ENCODE data around the gene ZMAT5.

DNA sequence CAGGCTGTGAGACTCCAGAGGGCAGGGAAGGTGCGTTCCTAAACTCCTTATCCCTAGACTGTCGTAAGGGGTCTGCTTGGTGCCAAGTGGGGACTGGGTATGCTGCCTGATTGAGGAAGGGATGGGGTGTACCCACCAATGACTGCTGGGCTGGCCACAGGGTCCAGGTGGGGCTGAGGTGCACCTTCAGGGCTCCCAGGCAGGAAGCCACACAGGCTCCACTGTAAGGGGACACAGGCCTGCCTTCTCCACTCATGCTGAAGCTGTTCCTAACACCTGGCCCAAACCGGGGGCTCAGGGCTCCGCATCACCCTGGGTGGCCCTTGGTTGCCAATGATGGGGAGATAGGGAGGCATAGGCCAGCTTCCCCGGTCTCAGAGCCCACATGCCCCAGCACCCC lies 26.6 kb downstream of the ZMAT5 start:
- TF ChIP-seq, protein P1, sequence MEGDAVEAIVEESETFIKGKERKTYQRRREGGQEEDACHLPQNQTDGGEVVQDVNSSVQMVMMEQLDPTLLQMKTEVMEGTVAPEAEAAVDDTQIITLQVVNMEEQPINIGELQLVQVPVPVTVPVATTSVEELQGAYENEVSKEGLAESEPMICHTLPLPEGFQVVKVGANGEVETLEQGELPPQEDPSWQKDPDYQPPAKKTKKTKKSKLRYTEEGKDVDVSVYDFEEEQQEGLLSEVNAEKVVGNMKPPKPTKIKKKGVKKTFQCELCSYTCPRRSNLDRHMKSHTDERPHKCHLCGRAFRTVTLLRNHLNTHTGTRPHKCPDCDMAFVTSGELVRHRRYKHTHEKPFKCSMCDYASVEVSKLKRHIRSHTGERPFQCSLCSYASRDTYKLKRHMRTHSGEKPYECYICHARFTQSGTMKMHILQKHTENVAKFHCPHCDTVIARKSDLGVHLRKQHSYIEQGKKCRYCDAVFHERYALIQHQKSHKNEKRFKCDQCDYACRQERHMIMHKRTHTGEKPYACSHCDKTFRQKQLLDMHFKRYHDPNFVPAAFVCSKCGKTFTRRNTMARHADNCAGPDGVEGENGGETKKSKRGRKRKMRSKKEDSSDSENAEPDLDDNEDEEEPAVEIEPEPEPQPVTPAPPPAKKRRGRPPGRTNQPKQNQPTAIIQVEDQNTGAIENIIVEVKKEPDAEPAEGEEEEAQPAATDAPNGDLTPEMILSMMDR (conservative IDR thresholded peaks at IDR 0.05; ENCODE audit: low read depth, low read length): no peak
- TF ChIP-seq EZH2 (IDR thresholded peaks at IDR 0.05; ENCODE audit: low read length, unreplicated experiment): no peak
- no peak for TF ChIP-seq EZH2phosphoT487 (IDR thresholded peaks at IDR 0.05; ENCODE audit: borderline replicate concordance, low read length)

Data from PC-3 (cell line).